Hematopoietic multipotent progenitor cell treated with erythropoietin and hydrocortisone succinate and interleukin-3 and kit ligand, for 15 days (in vitro differentiated cells): ENCODE results near the gene CASP5.

Source experiments
- DNase-seq: peaks from one replicate; pipeline ENCODE4 v3.0.0-alpha.2; 2015; ENCODE audit warnings: low spot score

CASP5 gene

DNA sequence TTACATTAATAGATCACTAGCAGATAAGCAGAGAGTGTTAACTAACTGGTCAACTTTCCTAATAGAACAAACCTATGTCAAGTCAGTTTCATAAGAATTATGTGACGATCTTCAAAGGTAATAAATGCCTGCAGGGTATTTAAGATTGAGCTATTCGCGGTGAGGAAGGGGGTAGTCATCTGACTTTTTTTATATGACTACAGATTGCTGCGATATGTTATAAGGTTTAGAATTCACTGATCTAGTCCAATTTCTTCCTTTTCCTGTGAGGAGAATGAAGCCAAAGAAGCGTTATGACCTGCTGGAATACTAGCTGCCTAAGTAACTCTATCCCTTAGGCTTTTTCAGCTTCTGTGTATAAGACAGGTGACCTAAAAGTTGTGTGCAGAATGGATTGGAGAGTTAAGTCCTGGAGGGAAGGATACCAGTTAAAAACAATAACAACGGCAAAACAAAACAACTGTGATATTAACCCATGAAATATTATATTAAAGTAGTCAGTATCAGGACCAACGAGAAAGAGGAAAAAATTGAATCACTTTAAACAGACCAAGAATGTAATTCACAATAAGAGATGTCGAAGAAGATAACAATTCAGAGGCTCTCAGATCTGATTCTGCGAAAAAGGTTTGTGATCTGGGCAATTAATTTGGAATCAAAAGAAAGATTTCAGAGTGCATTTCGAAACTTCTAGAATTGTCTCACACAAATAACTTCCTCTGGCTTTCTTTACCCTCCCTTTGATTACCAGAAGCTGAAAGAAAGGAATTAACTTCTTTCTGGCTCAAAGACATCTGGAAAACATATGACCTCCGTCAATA, 55.2 kb downstream of the CASP5 start:
- DNase-seq = peak; percentile 2

DNA sequence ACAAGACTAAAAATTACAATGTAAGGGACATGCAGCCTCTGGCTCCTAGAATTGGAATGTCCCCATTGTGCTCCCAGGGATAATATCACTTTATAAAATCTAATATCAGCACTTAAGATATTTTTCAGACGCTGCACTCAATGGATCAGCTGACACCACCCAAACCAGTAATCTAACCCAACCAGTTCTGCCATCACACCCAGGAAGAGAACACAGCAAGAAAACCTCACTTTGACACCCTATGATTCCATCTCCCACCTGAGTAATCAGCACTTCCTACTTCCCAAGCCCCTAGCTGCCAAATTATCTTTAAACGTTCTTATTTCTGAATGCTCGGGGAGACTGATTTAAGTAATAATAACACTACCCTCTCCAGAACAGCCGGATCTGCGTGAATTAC, 57.2 kb downstream of the CASP5 start:
- DNase-seq = no peak

DNA sequence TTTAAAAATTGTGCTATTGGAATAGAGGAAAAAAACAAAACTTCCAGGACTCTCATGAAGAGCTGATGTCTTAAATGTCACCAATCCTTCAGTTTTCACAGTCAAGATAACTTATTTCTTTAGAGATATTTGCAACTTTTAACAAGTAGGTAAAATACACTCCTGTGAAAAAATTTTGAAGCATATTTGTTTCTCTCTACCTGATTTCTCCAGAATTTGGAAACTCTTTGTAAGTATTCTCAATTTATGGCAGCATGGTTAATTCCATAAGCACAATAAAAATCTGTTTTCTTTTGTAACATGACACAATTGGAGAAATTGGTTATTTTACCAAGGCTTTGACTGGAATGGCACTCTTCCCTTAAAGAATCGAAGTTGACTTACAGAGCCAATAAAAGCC, 58.7 kb downstream of the CASP5 start:
- DNase-seq = no peak

DNA sequence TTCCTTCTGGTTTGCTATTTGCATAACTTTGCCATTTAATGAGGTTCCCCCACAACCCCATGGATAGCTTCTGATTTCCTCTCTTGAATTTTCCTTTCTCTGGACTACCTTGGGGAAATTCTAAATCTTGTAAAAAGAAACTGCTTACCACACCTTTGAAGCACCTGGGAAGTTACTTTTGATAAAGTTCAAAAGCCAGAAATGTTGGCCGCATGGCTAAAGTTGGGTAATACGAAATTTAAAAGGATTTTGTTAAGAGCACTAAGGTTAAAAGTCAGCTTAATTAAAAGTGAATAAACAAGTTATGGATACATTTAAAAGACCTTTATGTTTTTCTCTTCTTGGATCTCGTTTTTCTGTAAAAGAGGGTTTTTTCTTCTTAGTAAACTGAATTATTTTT, 60.1 kb downstream of the CASP5 start:
- DNase-seq = no peak

DNA sequence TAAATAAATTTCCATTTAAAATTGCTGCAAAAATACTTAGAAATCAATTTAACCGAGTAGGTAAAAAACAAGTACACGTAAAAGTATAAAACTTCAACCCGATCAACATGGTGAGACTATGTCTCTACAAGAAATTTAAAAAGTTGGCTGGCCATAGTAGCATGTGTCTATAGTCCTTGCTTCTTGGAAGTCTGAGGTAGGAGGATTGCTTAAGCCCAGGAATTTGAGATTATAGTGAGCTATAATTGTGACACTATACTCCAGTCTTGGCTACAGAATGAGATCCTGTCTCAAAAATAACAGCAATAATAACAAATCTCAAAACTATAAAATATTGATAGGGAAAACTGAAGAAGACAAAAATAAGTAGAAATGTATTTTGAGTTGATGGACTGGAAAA, 65.7 kb downstream of the CASP5 start:
- DNase-seq = no peak

DNA sequence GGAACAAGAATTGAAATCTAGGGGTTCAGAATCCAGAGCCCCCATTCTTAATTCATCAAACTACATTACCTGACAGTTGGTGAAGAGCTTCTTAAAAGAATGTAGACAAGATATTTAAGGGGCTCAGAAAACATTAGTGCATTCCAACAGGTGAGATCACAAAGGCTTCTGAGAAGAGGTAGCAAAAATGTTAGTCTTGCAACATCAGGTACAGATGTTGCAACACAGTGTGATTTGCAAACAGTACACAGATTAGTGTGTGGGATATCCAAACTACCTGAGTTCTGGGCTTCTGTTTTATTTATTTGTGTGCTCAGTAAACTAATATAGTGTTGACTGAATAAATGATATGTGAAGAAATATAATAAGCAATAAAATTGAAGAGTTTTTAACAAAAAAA, 66.4 kb downstream of the CASP5 start:
- no peak for DNase-seq

DNA sequence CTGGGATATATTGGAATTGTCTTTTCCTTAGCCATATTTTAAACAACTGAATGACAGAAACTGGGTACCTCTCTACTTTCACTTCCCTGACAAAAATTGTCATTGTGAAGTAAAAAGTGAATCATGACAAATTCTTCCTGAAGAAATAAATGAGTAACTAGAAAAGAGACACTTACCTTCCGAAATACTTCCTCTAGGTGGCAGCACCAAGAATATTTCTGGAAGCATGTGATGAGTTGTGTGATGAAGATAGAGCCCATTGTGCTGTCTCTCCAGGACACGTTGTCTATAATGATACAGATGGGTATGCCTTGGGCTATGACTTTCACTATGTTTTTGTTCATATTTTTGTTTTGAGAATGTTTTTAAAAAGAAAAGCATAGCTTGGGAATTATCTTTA, 76.1 kb downstream of the CASP5 start:
- DNase-seq = peak; percentile 2
